Liver (tissue), 9 donors: ENCODE results near the gene XYLT1. TPM values are rescaled to one million over a fixed set of nuclear protein-coding genes. Genes with fewer than 3 reads are reported as not detected.

Source experiments
- DNase-seq: peaks from one replicate; pipeline ENCODE4 v3.0.0-alpha.2; 2017; ENCODE audit warnings: low spot score
- H3K27ac ChIP-seq, 2 donors: one replicate each; pipeline ENCODE4 v1.7.0; 2013; ENCODE audit warnings: inconsistent platforms in 2 of 2, low read length in 2 of 2, control low read depth in 1 of 2, low read depth in 1 of 2, mild to moderate bottlenecking in 1 of 2
- H3K27me3 ChIP-seq, 4 donors: one replicate each; pipeline versions ENCODE4 v1.6.1 to v1.7.0; 2013; ENCODE audit warnings: low read length in 3 of 4, inconsistent platforms in 1 of 4, mild to moderate bottlenecking in 1 of 4, moderate library complexity in 1 of 4; ENCODE audit not compliant: control insufficient read depth in 4 of 4, insufficient read depth in 4 of 4
- H3K36me3 ChIP-seq, 4 donors: one replicate each; pipeline versions ENCODE4 v1.6.1 to v1.7.0; 2013; ENCODE audit warnings: low read length in 3 of 4, mild to moderate bottlenecking in 3 of 4, low read depth in 1 of 4, moderate library complexity in 1 of 4; ENCODE audit not compliant: control insufficient read depth in 4 of 4, insufficient read depth in 3 of 4
- H3K4me1 ChIP-seq, 4 donors: one replicate each; pipeline versions ENCODE4 v1.6.1 to v1.7.0; 2013; ENCODE audit warnings: low read length in 3 of 4, mild to moderate bottlenecking in 3 of 4, moderate library complexity in 1 of 4; ENCODE audit not compliant: control insufficient read depth in 4 of 4, insufficient read depth in 4 of 4
- H3K4me3 ChIP-seq, 3 donors: one replicate each; pipeline versions ENCODE4 v1.6.1 to v1.7.0; 2013; ENCODE audit warnings: low read length in 3 of 3, control low read depth in 1 of 3, low read depth in 1 of 3, mild to moderate bottlenecking in 1 of 3
- H3K9ac ChIP-seq, 2 donors: one replicate each; pipeline ENCODE4 v1.7.0; 2013; ENCODE audit warnings: low read length in 2 of 2, mild to moderate bottlenecking in 2 of 2, moderate library complexity in 2 of 2, control low read depth in 1 of 2, low read depth in 1 of 2
- H3K9me3 ChIP-seq, 4 donors: one replicate each; pipeline versions ENCODE4 v1.6.1 to v1.7.0; 2013; ENCODE audit warnings: low read length in 3 of 4; ENCODE audit not compliant: control insufficient read depth in 4 of 4
- EGR1 ChIP-seq, 2 donors: IDR thresholded peaks; 2 replicates each; pipeline ENCODE4 v1.6.1; 2016 to 2018; ENCODE audit warnings: antibody characterized with exemption in 2 of 2, low read depth in 2 of 2
- FOXA1 ChIP-seq: IDR thresholded peaks from 2 replicates; pipeline ENCODE4 v1.6.1; 2016; ENCODE audit warnings: antibody characterized with exemption
- FOXA2 ChIP-seq: IDR thresholded peaks from 2 replicates; pipeline ENCODE4 v1.6.1; 2016; ENCODE audit warnings: antibody characterized with exemption
- GABPA ChIP-seq, 2 donors: IDR thresholded peaks in 1 of 2; conservative IDR thresholded peaks in 1 of 2; 2 replicates each; pipeline ENCODE4 v1.6.1; 2016; ENCODE audit warnings: antibody characterized with exemption in 2 of 2, mild to moderate bottlenecking in 1 of 2, moderate library complexity in 1 of 2
- HNF4A ChIP-seq, 2 donors: conservative IDR thresholded peaks; 2 replicates each; pipeline ENCODE4 v1.6.1; 2016; ENCODE audit warnings: antibody characterized with exemption in 2 of 2, mild to moderate bottlenecking in 2 of 2
- HNF4G ChIP-seq: IDR thresholded peaks from 2 replicates; pipeline ENCODE4 v1.6.1; 2016; ENCODE audit warnings: antibody characterized with exemption
- JUND ChIP-seq, 2 donors: IDR thresholded peaks; 2 replicates each; pipeline ENCODE4 v1.6.1; 2016; ENCODE audit warnings: antibody characterized with exemption in 2 of 2
- NR2F2 ChIP-seq: IDR thresholded peaks from 2 replicates; pipeline ENCODE4 v1.6.1; 2016; ENCODE audit warnings: antibody characterized with exemption
- RAD21 ChIP-seq, 2 donors: IDR thresholded peaks; 2 replicates each; pipeline ENCODE4 v1.6.1; 2016; ENCODE audit warnings: antibody characterized with exemption in 2 of 2, mild to moderate bottlenecking in 2 of 2
- RXRA ChIP-seq, 2 donors: IDR thresholded peaks; 2 replicates each; pipeline ENCODE4 v1.6.1; 2017 to 2018; ENCODE audit warnings: antibody characterized with exemption in 2 of 2, mild to moderate bottlenecking in 1 of 2
- SP1 ChIP-seq: IDR thresholded peaks from 2 replicates; pipeline ENCODE4 v1.6.1; 2018; ENCODE audit warnings: antibody characterized with exemption, mild to moderate bottlenecking
- TAF1 ChIP-seq: conservative IDR thresholded peaks from 2 replicates; pipeline ENCODE4 v1.6.1; 2016; ENCODE audit warnings: antibody characterized with exemption, mild to moderate bottlenecking
- YY1 ChIP-seq: IDR thresholded peaks from 2 replicates; pipeline ENCODE4 v1.6.1; 2016; ENCODE audit warnings: antibody characterized with exemption, mild to moderate bottlenecking
- WGBS: extraction: QIAGEN DNeasy Blood & Tissue Kit; methylation state at CpG from one replicate; pipeline ENCODE4 v1.1.7; 2013; 5-methylcytosine and 5-hydroxymethylcytosine counted together
- polyA plus RNA-seq, 2 donors: library from polyadenylated mRNA; stranded (reverse) in 1 of 2; unstranded in 1 of 2; fragments of 200-250 nt in 1 of 2; fragments of >200 nt in 1 of 2; fragmentation: Nextera tagmentation in 1 of 2; extraction: Ambion mirVana in 1 of 2; gene quantifications; one replicate each; pipeline versions ENCODE4 v1.2.1 to v1.2.3, GENCODE V29; 2013 to 2015
- total RNA-seq, 2 donors: library from RNA; depleted of rRNA; stranded (reverse); fragments of >200 nt; gene quantifications; one replicate each; pipeline ENCODE4 v1.2.3, GENCODE V29; 2014
- TF ChIP-seq, protein P1 (sequence below): IDR thresholded peaks from 2 replicates; pipeline ENCODE4 v1.6.1; 2016; ENCODE audit warnings: antibody characterized with exemption
- TF ChIP-seq, protein P2 (sequence below): IDR thresholded peaks from 2 replicates; pipeline ENCODE4 v1.6.1; 2016; ENCODE audit warnings: antibody characterized with exemption
- TF ChIP-seq, protein P3 (sequence below): IDR thresholded peaks from 2 replicates; pipeline ENCODE4 v1.6.1; 2016; ENCODE audit warnings: antibody characterized with exemption
- TF ChIP-seq, protein P4 (sequence below): IDR thresholded peaks from 2 replicates; pipeline ENCODE4 v1.6.1; 2016; ENCODE audit warnings: antibody characterized with exemption, mild to moderate bottlenecking
- TF ChIP-seq, protein P5 (sequence below): fragments of 150-350 bp; IDR thresholded peaks from 2 replicates; pipeline ENCODE4 v1.5.1; 2017; ENCODE audit warnings: improper control_type of control experiment, low read depth, low read length; ENCODE audit not compliant: missing input control
- donor health status: healthy.
- donor health status: healthy.
- donor health status: healthy.
- donor health status: healthy.
- donor health status: healthy.

The XYLT1 gene
- total and polyA plus RNA-seq, 4 donors: 0.25 to 2.3 (median 0.53) TPM

DNA sequence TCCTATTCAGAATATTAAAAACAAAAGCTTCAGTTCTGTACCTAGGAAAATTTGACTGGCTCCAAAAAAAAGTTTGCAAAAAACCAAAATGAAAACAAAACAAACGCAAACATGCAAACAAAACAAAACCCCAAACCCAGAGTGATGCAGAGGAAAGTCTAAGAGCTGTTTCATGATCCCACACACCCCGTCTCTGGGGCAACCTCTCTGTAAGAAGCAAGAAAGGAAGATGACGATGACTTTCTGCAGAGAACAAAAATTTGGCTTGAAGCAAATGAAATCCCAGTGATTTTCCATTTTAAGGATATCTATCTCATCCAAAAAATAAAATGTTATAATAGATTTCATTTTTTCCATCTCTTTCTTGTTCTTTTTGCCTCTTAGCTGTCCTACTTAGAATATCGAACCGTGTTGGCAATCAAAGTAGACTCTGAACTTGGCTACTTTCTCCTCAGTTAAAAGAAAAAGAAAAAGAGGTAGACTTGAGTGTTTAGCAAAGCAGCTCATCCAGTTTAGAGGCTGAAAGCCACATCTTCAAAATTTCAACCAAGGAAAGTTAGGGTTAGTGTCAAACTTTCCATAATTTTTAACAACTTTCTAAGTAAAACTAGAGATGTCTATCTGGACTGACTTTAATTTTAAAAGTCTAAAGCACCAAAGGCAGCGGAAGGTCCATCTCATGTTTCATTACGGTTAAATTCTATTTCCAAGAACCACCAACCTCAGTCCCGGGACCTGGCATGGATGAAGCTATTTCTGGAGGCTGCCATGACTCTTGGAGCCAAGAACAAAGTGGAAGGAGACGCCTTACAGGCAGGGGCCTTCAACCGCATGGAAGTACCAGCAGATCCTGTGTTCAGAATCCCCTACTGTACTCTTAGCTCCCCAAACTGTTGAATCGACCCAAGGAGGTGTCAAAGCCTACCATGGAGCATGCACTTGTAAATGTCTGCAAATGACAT lies 180.8 kb downstream of the XYLT1 start:
- no peaks in the 10 kb centered on the region for H3K36me3 ChIP-seq
- H3K9me3 ChIP-seq: peaks cover 0 to 3% (median 0%) of the 10 kb centered on the region in 4 donors
- H3K4me3 ChIP-seq: no peak overlapping the region
- TF ChIP-seq, protein P1, sequence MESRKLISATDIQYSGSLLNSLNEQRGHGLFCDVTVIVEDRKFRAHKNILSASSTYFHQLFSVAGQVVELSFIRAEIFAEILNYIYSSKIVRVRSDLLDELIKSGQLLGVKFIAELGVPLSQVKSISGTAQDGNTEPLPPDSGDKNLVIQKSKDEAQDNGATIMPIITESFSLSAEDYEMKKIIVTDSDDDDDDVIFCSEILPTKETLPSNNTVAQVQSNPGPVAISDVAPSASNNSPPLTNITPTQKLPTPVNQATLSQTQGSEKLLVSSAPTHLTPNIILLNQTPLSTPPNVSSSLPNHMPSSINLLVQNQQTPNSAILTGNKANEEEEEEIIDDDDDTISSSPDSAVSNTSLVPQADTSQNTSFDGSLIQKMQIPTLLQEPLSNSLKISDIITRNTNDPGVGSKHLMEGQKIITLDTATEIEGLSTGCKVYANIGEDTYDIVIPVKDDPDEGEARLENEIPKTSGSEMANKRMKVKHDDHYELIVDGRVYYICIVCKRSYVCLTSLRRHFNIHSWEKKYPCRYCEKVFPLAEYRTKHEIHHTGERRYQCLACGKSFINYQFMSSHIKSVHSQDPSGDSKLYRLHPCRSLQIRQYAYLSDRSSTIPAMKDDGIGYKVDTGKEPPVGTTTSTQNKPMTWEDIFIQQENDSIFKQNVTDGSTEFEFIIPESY: no peak
- TF ChIP-seq HNF4G: no peak
- no peak for TF ChIP-seq TAF1
- TF ChIP-seq RXRA (IDR thresholded peaks at IDR 0.05): no peak
- TF ChIP-seq JUND (IDR thresholded peaks at IDR 0.05): no peak
- TF ChIP-seq, protein P2, sequence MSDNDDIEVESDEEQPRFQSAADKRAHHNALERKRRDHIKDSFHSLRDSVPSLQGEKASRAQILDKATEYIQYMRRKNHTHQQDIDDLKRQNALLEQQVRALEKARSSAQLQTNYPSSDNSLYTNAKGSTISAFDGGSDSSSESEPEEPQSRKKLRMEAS: no peak
- TF ChIP-seq, protein P3, sequence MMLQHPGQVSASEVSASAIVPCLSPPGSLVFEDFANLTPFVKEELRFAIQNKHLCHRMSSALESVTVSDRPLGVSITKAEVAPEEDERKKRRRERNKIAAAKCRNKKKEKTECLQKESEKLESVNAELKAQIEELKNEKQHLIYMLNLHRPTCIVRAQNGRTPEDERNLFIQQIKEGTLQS: no peak
- TF ChIP-seq FOXA2: no peak
- no peak for TF ChIP-seq YY1
- TF ChIP-seq FOXA1: no peak
- TF ChIP-seq HNF4A (conservative IDR thresholded peaks at IDR 0.05): no peak
- TF ChIP-seq, protein P4, sequence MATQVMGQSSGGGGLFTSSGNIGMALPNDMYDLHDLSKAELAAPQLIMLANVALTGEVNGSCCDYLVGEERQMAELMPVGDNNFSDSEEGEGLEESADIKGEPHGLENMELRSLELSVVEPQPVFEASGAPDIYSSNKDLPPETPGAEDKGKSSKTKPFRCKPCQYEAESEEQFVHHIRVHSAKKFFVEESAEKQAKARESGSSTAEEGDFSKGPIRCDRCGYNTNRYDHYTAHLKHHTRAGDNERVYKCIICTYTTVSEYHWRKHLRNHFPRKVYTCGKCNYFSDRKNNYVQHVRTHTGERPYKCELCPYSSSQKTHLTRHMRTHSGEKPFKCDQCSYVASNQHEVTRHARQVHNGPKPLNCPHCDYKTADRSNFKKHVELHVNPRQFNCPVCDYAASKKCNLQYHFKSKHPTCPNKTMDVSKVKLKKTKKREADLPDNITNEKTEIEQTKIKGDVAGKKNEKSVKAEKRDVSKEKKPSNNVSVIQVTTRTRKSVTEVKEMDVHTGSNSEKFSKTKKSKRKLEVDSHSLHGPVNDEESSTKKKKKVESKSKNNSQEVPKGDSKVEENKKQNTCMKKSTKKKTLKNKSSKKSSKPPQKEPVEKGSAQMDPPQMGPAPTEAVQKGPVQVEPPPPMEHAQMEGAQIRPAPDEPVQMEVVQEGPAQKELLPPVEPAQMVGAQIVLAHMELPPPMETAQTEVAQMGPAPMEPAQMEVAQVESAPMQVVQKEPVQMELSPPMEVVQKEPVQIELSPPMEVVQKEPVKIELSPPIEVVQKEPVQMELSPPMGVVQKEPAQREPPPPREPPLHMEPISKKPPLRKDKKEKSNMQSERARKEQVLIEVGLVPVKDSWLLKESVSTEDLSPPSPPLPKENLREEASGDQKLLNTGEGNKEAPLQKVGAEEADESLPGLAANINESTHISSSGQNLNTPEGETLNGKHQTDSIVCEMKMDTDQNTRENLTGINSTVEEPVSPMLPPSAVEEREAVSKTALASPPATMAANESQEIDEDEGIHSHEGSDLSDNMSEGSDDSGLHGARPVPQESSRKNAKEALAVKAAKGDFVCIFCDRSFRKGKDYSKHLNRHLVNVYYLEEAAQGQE: no peak
- no peak for TF ChIP-seq EGR1 (IDR thresholded peaks at IDR 0.05; ENCODE audit: low read depth in 2 of 2)
- no peak for TF ChIP-seq SP1
- TF ChIP-seq RAD21 (IDR thresholded peaks at IDR 0.05): no peak
- TF ChIP-seq NR2F2: no peak
- TF ChIP-seq, protein P5, sequence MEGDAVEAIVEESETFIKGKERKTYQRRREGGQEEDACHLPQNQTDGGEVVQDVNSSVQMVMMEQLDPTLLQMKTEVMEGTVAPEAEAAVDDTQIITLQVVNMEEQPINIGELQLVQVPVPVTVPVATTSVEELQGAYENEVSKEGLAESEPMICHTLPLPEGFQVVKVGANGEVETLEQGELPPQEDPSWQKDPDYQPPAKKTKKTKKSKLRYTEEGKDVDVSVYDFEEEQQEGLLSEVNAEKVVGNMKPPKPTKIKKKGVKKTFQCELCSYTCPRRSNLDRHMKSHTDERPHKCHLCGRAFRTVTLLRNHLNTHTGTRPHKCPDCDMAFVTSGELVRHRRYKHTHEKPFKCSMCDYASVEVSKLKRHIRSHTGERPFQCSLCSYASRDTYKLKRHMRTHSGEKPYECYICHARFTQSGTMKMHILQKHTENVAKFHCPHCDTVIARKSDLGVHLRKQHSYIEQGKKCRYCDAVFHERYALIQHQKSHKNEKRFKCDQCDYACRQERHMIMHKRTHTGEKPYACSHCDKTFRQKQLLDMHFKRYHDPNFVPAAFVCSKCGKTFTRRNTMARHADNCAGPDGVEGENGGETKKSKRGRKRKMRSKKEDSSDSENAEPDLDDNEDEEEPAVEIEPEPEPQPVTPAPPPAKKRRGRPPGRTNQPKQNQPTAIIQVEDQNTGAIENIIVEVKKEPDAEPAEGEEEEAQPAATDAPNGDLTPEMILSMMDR: no peak
- no peak for TF ChIP-seq GABPA (IDR thresholded peaks at IDR 0.05 in 1 of 2, conservative IDR thresholded peaks at IDR 0.05 in 1 of 2)
- WGBS: 83% methylated on average over 11 of the region's 11 CpGs
- H3K4me1 ChIP-seq: no peaks in the 10 kb centered on the region
- peaks cover 0 to 3% (median 0%) of the 10 kb centered on the region in 4 donors for H3K27me3 ChIP-seq
- no peak overlapping the region for H3K27ac ChIP-seq
- no peak overlapping the region for H3K9ac ChIP-seq
- DNase-seq: no peak
